HL-60 (cell line): Measurements from ENCODE around the gene STAT4.
"Not testable (repeated sequence)": the region's sequence is repeated elsewhere in the genome, so short reads cannot be mapped to it uniquely, and the experiment has no call there.

Experiments
- DNase-seq, 2 experiments: peaks; one replicate each; pipeline ENCODE4 v3.0.0-alpha.2; 2010 to 2020; ENCODE audit warnings: low read depth in 1 of 2, low spot score in 1 of 2
- H3K27ac ChIP-seq: fragments of 250-450 bp; sonication (Bioruptor Pico); replicated peaks from 2 replicates; pipeline ENCODE4 v1.5.1; 2020; ENCODE audit warnings: mild to moderate bottlenecking, moderate library complexity
- H3K27me3 ChIP-seq: fragments of 250-450 bp; sonication (Bioruptor Pico); 2 replicates; pipeline ENCODE4 v1.5.1; 2021; ENCODE audit warnings: mild to moderate bottlenecking, moderate library complexity; ENCODE audit not compliant: insufficient read depth, poor library complexity, severe bottlenecking
- H3K4me3 ChIP-seq: replicated peaks from 2 replicates; pipeline ENCODE4 v1.5.1; 2011; ENCODE audit warnings: mild to moderate bottlenecking, control low read depth, low read length; ENCODE audit not compliant: insufficient read depth
- GABPA ChIP-seq: IDR thresholded peaks from 2 replicates; pipeline ENCODE4 v1.6.1; 2012; ENCODE audit warnings: low read depth
- POLR2AphosphoS5 ChIP-seq: IDR thresholded peaks from 2 replicates; pipeline ENCODE4 v1.6.1; 2012; ENCODE audit warnings: low read depth
- SPI1 ChIP-seq: IDR thresholded peaks from 2 replicates; pipeline ENCODE4 v1.6.1; 2012; ENCODE audit warnings: low read depth, mild to moderate bottlenecking, borderline replicate concordance
- TF ChIP-seq, protein P1 (sequence below): IDR thresholded peaks from 2 replicates; pipeline ENCODE4 v1.6.1; 2012; ENCODE audit warnings: low read depth; ENCODE audit not compliant: insufficient replicate concordance
- TF ChIP-seq, protein P2 (sequence below): IDR thresholded peaks from one replicate; pipeline ENCODE4 v1.5.1; 2011; ENCODE audit warnings: low read length, control low read depth, inconsistent platforms; ENCODE audit not compliant: insufficient read depth

STAT4 gene

DNA sequence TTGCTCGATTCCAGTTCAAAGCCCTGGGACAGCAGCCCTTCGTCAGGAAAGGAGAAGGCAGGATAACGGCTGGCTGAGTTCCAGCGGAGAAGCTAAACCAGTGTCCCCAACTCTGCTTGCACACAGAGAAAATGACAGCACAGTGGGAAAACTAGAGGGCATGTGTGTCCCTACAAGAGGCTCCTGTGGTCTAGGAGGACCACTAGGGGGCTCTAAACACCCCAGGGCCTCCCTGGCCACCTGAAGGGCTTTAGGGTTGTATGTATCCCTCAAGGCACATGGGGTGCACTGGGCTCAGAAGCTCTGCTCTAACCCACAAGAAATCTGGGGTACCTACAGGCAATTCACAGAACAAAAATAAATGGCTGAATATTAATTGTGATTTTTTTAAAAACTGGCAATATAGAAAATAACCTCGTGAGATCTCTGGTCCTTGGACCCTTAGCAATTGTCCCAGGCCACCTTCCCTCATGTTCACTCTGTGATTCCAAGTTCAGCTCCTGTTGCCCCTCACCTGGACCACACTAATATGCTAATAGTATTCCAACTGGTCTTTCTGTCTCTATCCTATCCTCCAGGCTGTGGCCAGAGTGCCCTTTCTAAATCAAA lies 154.4 kb downstream of the STAT4 start:
- DNase-seq = peak in 1 of 2 experiments; percentile 26
- Histone ChIP-seq H3K27me3 (no peaks in the 10 kb centered on the region), H3K27ac (no peak overlapping the region), H3K4me3 (no peak overlapping the region)
- TF ChIP-seq, protein P1, sequence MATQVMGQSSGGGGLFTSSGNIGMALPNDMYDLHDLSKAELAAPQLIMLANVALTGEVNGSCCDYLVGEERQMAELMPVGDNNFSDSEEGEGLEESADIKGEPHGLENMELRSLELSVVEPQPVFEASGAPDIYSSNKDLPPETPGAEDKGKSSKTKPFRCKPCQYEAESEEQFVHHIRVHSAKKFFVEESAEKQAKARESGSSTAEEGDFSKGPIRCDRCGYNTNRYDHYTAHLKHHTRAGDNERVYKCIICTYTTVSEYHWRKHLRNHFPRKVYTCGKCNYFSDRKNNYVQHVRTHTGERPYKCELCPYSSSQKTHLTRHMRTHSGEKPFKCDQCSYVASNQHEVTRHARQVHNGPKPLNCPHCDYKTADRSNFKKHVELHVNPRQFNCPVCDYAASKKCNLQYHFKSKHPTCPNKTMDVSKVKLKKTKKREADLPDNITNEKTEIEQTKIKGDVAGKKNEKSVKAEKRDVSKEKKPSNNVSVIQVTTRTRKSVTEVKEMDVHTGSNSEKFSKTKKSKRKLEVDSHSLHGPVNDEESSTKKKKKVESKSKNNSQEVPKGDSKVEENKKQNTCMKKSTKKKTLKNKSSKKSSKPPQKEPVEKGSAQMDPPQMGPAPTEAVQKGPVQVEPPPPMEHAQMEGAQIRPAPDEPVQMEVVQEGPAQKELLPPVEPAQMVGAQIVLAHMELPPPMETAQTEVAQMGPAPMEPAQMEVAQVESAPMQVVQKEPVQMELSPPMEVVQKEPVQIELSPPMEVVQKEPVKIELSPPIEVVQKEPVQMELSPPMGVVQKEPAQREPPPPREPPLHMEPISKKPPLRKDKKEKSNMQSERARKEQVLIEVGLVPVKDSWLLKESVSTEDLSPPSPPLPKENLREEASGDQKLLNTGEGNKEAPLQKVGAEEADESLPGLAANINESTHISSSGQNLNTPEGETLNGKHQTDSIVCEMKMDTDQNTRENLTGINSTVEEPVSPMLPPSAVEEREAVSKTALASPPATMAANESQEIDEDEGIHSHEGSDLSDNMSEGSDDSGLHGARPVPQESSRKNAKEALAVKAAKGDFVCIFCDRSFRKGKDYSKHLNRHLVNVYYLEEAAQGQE = no peak
- TF ChIP-seq GABPA (no peak), POLR2AphosphoS5 (no peak), SPI1 (no peak)
- TF ChIP-seq, protein P2, sequence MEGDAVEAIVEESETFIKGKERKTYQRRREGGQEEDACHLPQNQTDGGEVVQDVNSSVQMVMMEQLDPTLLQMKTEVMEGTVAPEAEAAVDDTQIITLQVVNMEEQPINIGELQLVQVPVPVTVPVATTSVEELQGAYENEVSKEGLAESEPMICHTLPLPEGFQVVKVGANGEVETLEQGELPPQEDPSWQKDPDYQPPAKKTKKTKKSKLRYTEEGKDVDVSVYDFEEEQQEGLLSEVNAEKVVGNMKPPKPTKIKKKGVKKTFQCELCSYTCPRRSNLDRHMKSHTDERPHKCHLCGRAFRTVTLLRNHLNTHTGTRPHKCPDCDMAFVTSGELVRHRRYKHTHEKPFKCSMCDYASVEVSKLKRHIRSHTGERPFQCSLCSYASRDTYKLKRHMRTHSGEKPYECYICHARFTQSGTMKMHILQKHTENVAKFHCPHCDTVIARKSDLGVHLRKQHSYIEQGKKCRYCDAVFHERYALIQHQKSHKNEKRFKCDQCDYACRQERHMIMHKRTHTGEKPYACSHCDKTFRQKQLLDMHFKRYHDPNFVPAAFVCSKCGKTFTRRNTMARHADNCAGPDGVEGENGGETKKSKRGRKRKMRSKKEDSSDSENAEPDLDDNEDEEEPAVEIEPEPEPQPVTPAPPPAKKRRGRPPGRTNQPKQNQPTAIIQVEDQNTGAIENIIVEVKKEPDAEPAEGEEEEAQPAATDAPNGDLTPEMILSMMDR = peak; percentile 32

DNA sequence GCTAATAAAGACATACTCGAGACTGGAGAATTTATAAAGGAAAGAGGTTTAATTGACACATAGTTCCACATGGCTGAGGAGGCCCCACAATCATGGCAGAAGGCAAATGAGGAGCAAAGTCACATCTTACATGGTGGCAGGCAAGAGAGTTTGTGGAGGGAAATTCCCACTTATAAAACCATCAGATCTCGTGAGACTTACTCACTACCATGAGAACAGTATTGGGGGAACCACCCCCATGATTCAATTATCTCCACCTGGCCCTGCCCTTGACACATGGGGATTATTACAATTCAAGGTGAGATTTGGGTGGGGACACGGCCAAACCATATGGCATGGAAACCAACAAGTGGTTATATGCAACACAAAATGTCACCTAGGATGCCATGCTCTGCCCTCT lies 155.5 kb downstream of the STAT4 start:
- not testable (repeated sequence) for H3K27me3 ChIP-seq, H3K4me3 ChIP-seq, H3K27ac ChIP-seq, DNase-seq

DNA sequence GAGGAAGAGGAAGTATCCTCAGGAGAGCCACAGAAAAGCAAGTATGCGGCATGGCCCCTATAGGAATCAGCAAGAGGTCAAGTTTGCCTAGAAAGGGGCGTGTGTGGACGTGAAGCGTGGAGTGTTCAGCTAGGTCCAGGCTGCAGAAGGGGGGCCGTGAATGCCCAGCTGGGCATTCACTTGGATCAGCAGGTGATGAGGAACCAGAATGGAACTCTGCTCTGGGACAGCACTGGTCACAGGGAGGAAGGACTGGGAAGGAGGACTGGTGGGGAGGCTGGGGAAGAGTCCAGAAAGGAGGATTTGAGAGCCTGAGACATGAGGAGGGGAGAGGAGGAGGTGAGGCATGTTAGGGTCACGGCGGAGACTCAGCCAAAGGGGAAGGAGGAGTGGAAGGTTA lies 156.6 kb downstream of the STAT4 start:
- H3K4me3 ChIP-seq = no peak overlapping the region
- H3K27me3 ChIP-seq = no peaks in the 10 kb centered on the region
- H3K27ac ChIP-seq = no peak overlapping the region
- no peak for DNase-seq
- TF ChIP-seq GABPA (no peak), POLR2AphosphoS5 (no peak), SPI1 (no peak)
- TF ChIP-seq, protein P2 = no peak
- TF ChIP-seq, protein P1 = no peak

DNA sequence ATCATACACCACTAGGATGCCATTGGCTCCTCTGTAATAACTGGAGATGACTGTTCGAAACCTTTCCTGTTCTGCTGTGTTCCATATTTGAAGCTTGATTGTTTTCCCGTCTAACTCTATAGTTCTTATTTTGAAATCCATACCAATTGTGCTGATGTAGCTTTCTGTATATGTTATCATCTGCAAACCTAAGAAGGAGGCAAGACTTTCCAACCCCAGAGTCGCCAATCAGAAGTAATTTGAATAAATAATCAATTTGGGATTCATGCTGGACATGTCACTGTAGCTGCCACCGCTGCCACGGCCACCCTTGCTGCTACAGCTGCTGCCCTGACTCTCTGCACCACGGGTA lies 157.5 kb downstream of the STAT4 start:
- Histone ChIP-seq H3K27me3 (no peaks in the 10 kb centered on the region), H3K27ac (no peak overlapping the region), H3K4me3 (no peak overlapping the region)
- no peak for DNase-seq
- TF ChIP-seq SPI1 (no peak), GABPA (no peak), POLR2AphosphoS5 (no peak)
- TF ChIP-seq, protein P1 = no peak
- TF ChIP-seq, protein P2 = no peak
